ENCODE data around the gene ARID2. TPM values are rescaled to one million over a fixed set of nuclear protein-coding genes. Genes with fewer than 3 reads are reported as not detected.
A peak's percentile ranks its signal among the peaks of the same experiment; 100 is the strongest.

Gene ARID2, protein sequence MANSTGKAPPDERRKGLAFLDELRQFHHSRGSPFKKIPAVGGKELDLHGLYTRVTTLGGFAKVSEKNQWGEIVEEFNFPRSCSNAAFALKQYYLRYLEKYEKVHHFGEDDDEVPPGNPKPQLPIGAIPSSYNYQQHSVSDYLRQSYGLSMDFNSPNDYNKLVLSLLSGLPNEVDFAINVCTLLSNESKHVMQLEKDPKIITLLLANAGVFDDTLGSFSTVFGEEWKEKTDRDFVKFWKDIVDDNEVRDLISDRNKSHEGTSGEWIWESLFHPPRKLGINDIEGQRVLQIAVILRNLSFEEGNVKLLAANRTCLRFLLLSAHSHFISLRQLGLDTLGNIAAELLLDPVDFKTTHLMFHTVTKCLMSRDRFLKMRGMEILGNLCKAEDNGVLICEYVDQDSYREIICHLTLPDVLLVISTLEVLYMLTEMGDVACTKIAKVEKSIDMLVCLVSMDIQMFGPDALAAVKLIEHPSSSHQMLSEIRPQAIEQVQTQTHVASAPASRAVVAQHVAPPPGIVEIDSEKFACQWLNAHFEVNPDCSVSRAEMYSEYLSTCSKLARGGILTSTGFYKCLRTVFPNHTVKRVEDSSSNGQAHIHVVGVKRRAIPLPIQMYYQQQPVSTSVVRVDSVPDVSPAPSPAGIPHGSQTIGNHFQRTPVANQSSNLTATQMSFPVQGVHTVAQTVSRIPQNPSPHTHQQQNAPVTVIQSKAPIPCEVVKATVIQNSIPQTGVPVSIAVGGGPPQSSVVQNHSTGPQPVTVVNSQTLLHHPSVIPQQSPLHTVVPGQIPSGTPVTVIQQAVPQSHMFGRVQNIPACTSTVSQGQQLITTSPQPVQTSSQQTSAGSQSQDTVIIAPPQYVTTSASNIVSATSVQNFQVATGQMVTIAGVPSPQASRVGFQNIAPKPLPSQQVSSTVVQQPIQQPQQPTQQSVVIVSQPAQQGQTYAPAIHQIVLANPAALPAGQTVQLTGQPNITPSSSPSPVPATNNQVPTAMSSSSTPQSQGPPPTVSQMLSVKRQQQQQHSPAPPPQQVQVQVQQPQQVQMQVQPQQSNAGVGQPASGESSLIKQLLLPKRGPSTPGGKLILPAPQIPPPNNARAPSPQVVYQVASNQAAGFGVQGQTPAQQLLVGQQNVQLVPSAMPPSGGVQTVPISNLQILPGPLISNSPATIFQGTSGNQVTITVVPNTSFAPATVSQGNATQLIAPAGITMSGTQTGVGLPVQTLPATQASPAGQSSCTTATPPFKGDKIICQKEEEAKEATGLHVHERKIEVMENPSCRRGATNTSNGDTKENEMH (N-terminal part only)
- total RNA-seq (2014; rRNA removed; shearing (Covaris generic)): 10.0 and 11.1 TPM in 2 replicates

DNA sequence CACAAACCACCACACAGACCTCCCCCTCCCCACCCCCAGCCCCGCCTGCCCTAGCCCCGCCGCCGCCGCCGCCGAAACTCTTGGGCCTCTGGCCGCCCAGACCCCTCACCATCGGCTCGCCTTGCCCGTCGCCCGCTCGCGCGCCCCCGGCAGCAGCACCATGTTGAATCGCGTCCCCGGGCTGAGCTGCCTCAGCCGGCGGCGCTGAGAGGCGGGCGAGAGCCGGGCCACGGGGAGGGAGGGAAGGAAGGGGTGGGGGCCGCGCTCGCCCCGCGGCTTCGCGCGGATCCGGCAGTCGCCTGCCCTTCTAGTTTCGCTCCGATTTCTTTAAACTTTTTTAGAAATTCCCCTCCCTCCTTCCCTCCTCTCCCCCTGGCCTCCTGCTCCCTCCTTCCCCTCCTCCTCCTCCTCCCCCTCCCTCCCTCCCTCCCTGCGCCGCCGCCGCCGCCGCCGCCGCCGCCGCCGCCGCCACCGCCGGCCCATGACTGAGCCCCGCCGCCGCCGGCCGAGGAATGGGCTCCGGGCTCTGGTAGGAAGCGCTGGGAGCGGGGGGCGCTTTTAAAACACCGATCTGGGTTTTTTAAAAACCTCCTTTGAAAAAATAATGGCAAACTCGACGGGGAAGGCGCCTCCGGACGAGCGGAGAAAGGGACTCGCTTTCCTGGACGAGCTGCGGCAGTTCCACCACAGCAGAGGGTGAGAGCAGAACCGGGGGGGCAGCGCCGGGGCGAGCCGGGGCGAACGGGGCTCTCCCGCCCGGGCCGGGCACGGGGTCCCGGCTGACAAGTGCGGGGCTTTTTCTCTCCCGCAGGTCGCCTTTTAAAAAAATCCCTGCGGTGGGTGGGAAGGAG, at the start of gene ARID2:
TSS of gene ARID2 (plus strand) at position 474 of the 851 bp plus-strand sequence. CDS start at position 605, 131 bp downstream.
- DNase-seq (ENCODE audit: low spot score): peak; percentile 64

DNA sequence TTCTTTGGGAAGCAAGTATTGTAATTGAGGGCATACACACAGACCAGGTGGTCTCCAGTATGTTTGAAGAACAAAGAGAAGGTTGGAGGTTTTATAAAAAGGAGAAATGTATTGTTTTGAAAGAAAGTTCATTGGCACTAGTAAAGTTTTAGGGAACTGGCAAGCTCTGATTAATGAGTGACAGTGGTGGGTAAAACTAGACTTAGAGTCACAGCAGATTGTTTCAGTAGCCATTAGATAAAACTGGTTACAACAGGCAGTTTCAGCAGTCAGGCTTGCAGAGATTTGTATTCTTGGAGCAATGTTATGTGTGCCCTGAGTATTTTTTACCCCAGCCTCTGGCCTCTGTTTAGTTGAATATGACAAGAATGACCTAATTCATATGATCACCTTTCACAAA, 49.1 kb upstream of the ARID2 start:
- DNase-seq (ENCODE audit: low spot score): no peak

DNA sequence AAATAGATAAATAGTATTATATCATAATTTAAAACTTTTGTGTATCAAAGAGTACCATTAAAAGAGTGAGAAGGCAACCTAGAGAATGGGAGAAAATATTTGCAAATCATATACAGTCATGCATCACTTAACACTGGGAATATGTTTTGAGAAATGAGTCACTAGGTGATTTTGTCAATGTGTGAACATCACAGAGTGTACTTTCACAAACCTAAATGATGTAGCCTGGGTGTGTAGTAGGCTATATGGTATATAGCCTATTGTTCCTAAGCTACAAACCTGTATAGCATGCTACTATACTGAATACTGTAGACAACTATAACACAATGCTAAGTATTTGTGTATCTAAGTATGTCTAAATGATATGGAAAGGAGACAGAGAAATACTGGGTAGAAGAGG, 48.0 kb upstream of the ARID2 start:
- no peak for DNase-seq (ENCODE audit: low spot score)

DNA sequence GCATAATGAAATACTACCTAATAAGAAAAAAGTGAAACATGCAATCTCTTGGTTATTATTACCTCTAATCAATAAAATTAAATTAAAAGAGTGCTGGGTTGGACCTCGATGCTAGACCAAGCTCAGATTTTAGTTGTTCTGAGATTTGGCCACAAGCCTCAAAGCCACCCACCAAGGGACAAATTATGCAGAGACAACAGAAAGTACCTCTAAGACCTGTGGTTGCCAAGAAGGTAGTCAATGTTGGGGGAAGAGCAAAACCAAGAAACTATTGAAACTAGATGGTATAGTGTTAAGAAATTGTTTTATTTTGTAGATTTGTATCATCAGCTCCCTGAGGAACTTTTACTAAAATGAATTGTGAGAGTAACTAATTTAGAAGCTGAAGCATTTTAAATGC, 43.8 kb upstream of the ARID2 start:
- no peak for DNase-seq (ENCODE audit: low spot score)

DNA sequence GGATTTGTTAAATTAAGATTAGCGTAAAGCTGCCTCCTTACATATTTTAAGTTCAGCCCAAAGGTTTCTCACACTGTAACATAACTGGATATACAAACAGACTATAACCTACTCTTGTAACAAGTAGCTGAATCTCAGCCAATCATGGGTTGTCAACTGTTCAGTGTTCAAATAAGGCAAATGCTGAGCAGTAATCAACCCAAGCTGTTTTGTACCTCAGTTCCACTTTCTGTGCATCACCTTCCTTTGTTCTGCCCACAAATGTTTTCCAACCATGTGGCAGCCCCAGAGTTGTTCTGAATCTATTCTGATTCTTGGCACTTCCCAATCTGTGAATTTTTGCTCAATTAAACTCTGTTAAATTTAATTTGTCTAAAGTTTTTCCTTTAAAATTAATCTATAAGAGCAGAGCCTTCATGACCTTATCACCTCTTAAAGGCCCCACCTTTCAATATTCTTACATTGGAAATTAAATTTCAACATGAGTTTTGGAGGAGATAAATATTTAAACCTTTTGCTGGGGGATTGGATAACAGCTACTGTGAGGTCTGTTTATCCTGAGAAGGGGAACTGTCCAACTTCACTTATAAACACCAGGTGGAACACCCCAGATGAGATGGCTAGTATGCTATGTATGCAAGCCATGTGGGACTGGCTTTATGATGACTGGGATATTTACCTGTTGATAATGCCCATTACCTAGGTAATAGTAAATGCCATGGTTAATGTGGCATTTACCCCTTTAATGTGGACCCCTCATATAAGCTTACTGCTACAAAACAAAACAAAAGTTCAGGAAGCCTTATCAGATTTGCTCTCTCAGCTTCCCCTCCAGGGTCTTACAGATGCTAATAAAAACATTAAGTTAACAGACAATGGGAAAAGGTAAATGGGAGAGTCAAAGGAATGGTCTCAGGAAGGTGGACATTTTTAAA, 42.2 kb upstream of the ARID2 start:
- DNase-seq (ENCODE audit: low spot score): no peak

DNA sequence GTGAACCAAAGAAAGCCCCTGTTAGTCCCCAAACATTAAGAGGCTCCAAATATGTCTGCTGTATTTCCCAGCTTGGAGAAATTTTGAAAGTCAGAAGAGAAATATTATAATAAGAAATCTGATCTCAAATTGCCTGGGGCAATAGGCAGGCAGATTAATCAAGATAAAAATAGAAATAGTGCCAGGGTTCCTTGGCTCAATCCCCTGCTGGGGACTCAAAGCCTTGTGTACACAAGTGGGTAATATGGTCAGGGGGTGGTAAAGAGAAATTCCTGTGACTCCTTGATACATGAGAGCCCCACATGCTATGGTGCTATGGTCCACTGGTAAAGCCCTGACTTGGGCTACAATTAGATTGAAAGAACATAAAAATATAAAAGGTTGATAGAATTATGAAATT, 41.3 kb upstream of the ARID2 start:
- no peak for DNase-seq (ENCODE audit: low spot score)

DNA sequence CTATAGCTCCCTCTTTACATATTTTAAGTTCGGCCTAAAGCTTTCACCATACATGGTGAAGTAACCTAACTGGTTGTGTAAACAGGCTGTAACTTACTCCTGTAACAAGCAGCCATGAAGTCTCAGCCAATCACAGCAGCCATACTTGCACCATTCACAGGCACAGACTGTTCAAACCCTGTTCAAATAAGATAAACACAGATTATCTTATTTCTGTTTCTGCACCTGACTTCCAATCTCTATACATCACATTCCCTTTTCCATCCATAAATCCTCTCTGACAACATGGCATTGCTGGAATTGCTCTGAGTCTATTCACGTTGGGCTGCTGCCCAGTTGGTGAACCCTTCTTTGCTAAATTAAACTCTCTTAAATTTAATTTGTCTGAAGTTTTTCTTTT, 34.5 kb upstream of the ARID2 start:
- no peak for DNase-seq (ENCODE audit: low spot score)

DNA sequence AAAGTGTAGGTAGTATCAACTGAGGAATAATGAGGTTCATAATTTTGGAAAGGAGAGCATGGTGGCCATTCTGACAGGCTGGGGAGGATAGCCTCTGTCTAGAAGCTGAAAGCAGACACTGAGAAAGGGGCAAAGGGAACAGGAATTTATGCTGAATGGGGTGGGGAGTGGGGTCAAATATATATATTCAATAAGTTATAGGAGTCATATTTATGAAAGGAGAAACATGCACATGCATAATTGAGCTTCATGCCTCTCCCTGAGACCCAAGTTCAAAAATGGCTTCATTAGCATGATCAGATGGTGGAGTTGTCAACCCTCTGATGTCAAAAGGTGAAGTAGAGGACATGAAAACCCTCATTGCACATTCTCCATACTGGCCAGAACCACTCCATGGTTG, 33.9 kb upstream of the ARID2 start:
- DNase-seq (ENCODE audit: low spot score): no peak

DNA sequence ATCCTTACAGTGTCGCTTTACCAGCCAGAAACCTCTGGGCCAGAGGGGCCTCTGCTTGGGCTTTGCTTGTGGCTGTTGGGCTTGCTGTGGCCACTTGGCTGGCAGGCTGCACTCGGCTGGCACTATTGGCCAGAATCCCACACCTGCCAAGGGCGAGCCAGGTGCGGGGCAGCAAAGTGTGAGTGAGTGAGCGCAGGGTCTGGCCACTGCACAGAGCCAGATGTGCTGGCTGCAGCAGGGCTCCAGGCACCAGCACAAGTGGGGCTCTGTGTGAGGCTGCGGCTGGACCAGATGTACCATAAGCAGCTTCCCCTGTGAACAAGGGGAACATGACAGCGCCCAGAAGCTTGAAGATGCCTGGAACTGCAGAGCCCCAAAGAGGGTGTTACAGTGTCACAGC, 33.5 kb upstream of the ARID2 start:
- DNase-seq (ENCODE audit: low spot score): no peak

DNA sequence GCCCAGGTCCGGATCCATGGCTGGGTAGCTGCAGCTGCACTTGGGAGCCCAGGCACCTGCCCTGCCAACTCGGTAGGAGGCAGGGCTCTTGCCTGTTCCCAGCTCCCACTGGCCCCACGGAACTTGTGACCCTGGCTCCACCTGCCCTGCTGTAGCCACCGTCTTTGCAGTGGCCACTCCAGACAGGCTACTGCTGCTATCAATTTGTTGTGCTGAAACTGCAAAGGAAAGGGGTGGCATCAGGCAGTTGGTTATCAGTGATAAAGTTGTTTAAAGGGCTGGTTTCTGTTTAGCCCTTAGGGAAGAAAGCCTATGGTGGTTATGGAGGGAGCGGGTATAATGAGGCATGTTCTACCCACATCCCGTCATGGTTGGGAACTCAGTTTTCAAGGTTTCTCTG, 32.1 kb upstream of the ARID2 start:
- no peak for DNase-seq (ENCODE audit: low spot score)

DNA sequence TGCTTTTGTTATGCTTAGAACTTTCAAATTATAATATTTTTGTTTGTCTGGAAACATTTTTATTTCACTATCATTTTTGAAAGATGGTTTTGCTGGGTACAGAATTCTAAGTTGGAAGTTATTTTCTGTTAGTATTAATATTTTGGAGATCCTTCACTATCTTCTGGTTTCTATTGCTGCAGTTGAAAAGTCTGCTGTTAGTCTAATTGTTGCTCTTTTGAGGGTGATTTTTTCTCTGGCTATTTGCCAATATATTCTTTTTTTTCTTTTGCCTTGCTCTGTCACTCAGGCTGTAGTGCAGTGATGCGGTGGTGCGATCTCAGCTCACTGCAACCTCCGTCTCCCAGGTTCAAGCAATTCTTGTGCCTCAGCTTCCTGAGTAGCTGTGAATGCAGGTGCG, 28.2 kb upstream of the ARID2 start:
- DNase-seq (ENCODE audit: low spot score): no peak

DNA sequence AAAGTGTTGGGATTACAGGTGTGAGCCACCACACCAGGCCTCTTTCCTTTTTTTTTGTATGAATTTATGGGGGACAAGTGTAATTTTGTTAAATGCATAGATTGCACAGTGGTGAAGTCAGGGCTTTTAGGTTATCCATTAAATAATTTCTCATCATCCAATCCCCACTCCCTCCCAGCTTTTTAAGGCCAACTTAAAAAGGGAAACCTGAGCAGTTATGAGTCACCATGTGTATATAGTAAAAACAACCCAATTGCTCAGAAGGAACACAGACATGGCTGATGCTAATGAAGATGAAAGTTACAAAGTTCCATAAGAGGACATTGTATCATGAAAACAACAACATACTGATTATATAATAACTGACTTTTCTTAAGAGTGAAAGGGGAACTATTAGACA, 25.6 kb upstream of the ARID2 start:
- no peak for DNase-seq (ENCODE audit: low spot score)

DNA sequence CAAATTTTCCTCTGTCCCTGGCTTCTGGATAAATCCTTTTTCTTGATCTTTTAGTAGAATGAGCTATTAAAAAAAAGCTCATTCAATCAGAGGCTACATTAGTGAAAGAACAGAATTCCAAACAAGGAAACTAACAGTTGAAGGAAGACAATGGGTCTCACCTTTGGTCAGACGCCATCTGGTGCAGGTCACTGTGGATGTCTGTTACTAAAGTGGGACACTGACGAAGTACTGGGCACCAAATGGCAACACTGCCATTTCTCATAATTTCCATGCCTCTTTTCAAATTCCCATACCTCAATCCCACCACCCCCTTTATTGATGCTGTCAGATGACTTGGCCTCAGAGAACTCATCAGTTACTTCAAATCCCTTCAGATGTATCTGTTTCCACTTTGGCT, 24.5 kb upstream of the ARID2 start:
- DNase-seq (ENCODE audit: low spot score): no peak

DNA sequence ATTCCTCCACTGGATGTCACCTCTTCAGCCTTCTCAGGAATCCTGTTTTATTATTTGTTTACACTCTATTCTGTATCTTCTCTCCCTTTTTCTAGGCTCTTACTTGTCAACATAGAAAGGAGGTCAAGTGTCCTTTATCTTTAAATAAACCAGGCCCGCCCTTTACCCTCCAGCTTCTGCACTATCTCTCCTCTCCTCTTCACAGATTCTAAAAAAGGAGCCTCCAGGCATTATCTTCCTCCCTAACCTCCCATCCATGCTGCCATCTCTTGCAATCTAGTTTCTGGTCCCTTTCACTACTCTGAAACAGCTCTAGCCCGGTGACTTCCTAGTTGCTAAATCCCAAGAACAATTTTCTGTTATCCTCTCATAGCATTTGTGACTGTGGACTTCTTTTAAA, 24.1 kb upstream of the ARID2 start:
- DNase-seq (ENCODE audit: low spot score): no peak

DNA sequence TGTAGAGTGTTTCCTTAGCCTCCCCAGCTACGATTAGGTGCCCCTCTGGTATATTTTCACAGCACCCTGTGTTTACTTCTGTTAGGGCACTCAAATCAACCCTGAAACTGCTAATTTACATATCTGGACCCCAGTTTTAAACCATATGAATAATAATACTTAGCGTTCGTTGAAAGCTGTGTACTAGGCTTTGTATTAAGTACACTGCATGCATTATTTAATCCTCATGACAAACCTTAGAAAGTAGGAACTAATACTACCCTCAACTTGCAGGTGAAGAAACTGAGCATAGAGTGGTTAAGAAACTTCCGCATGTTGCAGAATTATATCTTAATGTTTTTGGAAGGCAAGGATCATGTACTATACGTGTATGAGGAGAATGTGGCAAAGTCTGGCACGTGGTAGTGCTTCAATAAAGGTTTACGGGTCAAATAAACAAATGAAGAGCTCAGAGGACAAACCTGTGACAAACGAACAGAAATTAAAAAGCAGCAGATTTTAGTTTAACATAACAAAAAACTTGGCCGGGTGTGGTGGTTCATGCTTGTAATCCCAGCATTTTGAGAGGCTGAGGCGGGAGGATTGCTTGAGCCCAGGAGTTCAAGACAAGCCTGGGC, 22.2 kb upstream of the ARID2 start:
- DNase-seq (ENCODE audit: low spot score): no peak

DNA sequence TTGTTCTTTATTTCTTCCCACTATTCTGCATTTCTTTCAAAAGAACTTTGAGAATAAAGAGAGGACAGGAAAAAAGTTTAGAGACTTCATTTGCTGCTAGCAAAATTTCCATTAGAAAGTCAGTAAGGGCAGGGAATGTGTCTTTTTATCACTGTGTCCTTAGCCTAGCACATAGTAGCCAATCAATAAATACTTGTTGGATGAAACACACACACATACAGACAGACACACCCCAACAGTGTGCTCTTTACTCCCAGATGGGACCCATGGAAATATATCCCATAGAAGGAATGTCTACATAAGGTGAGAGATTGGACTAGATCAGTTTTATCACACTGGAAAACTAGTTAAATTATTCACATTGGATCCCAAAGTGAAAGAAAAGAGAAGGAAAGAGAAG, 21.1 kb upstream of the ARID2 start:
- DNase-seq (ENCODE audit: low spot score): no peak

DNA sequence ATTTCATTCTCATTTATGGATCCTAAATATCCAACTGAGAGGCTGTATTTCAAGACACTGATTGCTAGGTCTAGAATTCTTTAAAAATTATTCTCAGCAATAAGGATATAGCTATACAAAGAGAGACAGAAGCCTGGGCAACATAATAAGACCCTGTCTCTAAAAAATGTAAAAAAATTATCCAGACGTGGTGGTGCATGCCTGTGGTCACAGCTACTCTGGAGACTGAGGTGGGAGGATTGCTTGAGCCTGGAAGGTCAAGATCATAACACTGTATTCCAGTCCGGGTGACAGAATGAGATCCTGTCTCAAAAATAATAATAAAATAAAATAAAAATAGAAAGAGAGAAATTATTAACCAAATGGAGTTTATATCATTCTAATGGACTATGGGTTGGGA, 20.6 kb upstream of the ARID2 start:
- DNase-seq (ENCODE audit: low spot score): no peak

DNA sequence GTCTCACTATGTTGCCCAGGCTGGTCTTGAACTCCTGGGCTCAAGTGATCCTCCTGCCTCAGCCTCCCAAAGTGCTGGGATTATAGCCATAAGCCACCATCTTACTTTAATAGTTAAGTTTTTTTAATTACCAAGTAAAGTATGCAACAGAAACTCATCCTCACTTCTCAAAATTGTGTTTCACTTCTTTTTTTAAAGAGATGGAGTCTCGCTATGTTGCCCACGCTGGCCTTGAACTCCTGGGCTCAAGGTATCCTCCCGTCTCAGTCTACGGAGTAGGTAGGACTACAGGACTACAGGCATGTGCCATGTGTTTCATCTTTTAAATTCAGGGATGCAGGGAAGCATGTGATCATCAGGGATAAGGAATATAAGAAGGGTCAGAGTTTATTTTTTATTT, 17.2 kb upstream of the ARID2 start:
- no peak for DNase-seq (ENCODE audit: low spot score)

DNA sequence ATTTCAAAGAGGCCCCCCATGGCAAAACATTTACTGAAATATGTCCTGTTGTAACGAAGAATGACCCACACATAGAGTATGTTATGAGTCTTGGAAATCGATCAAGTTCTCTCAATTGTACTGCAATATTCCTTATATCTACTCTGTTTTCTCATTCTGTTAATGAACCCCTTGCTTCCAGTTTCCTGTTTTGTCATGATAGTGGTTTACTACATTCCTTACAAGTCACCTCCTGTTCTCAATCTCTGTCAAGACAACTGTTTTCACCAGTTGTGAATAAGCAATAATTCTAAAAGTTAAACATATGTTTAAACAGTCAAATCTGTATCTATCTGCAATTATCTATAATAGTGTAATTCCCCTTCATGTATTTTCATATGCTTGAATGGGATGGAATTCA, 16.4 kb upstream of the ARID2 start:
- DNase-seq (ENCODE audit: low spot score): no peak
